Raji (cell line): ENCODE data around the gene OTOF.

Experiments
- POLR2A ChIP-seq: IDR thresholded peaks from 2 replicates; pipeline ENCODE4 v1.6.1; 2011; ENCODE audit warnings: low read depth, low read length, control low read depth; ENCODE audit not compliant: insufficient read depth

The OTOF gene

GRCh38 chr2:26488463-26489212 is 10.7 kb upstream of the OTOF start:
- no peak for TF ChIP-seq POLR2A

- no peak for TF ChIP-seq POLR2A
Measured at GRCh38 chr2:26487192-26487591, 9.3 kb upstream of the OTOF start.

DNA sequence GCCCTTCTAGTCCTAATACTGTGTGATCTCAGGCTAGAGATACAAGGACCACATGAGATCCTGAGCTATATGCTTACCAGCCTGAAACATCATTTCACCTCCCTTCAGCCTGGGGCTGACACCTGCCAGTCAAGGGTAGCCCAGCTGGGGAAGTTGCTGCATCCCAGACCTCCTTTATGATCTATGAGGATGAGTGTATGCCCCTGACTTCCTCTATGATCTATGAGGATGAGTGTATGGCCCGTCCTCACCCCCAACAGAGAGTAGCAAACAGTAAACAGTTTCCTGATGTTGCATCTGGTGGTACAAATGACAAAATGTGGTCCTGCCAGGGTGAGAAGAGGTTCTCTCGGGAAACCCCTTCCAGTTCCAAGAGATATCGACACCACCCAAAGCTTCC is 8.9 kb upstream of the OTOF start:
- TF ChIP-seq POLR2A: no peak

DNA sequence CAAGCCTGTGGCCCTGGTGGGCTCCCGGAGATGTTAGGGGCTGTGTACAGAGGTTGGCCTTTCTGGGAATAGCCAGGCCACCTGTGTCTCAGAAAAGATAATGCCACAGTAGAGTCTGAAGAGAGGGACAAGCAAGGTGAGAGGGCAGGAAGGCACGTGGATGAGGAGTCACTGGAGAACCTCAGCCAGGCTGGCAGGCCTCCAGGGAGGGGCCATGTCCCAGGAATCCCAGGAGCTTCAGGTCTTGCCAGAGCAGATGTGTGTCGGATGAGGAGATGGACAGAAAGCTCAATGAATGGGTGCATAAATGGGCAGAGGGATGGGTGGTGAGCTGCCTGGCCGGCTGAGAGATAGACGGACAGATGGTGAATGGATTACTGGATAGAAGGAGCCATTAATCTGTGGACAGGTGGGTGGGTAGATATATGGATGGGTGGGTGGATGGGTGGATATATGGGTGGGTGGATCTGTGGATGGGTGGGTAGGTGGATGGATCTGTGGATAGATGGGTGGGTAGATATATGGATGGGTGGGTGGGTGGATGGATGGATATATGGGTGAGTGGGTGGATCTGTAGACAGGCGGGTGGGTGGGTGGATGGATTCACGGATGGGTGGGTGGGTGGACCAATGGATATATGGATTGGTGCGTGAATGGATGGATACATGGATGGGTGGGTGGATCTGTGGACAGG is 7.9 kb upstream of the OTOF start:
- TF ChIP-seq POLR2A: no peak

- no peak for TF ChIP-seq POLR2A
Measured at GRCh38 chr2:26485099-26485498, 7.2 kb upstream of the OTOF start.

DNA sequence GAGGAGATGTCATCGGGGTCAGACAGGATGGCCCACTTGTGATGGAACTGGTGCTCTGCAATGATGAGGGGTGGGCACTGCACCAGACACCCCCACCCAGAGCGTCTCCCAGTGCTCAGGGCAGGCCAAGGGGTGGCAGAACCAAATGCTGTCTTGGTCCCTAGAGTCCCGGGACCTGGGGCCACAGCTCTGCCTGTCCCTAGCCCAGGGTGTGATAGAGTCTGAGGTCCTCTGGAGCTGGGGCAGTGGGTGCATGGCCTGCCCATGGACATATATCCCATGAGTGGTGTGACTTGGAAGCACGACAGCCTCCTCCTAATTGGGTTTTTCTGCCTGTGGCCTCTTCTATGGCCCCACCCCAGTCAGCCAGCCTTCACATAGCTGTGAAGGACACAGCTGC is 6.7 kb upstream of the OTOF start:
- no peak for TF ChIP-seq POLR2A

DNA sequence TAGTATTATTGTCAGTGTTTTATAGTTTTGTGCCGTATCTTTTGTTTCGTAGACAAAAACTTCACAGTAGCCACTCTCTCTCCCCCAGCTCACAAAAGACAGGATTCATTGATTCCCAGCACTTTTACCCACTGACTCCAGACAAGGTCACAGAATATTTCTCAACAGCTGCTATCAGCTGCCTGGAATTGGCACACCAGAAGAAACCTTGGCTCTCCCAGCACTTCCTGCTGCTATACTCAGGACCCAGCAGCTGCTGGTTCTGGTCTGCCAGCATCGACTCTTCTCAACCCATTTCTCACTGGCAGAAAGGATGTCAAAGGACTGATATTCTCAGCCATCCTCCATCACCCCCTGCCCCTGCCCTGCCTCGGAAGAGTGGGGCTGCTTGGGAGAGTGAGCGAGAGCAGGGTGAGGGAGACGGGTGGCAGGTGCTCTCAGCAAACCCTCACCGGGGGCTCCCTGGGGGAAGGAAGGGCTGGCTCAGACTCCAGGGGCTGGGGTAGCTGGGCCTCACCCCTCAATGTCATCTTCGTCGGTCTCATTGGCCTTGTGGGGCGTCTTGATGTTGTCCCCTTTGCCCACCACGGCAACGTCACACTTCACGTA is 6.1 kb upstream of the OTOF start:
- TF ChIP-seq POLR2A: no peak

GRCh38 chr2:26483516-26483915 is 5.6 kb upstream of the OTOF start:
- no peak for TF ChIP-seq POLR2A

DNA sequence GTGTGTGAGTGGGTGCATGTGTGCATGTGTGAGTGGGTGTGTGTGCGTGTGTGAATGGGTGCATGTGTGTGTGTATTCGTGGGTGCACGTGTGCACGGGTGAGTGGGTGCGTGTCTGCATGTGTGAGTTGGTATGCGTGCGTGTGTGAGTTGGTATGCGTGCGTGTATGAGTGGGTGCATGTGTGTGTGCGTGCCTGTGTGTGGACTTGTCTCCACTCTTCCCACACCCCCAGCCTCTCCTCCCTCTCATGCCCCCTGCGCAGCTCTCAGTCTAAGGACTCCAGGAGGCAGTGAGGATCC is 5.1 kb upstream of the OTOF start:
- no peak for TF ChIP-seq POLR2A

DNA sequence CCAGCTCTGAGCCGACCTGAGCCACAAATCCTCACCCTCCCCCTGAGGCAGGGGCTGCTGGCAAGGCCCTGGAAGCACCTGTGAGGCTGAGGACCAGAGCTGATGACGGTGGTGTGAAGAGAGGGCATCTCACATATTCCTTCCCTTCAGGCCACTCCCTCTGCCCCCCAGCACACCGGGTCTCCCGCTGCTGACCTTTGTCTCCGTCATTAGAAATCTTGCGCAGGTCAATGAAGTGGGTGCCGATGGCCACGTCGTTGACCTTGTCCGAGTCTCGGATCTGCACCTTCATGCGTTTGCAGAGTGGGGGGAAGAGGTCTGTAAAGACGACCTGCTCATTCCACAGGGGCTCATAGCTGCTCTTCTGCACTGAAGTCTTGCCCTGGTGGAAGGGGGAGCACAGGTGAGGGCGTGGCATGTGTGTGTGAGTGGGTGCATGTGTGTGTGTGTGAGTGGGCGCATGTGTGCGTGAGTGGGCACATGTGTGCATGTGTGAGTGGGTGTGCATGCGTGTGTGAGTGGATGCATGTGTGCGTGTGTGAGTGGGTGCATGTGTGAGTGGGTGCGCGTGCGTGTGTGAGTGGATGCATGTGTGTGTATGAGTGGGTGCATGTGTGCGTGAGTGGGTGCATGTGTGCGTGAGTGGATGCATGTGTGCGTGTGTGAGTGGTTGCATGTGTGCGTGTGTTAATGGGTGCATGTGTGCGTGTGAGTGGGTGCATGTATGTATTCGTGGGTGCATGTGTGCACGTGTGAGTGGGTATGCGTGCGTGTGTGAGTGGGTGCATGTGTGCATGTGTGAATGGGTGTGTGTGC is 4.5 kb upstream of the OTOF start:
- no peak for TF ChIP-seq POLR2A

- no peak for TF ChIP-seq POLR2A
Measured at GRCh38 chr2:26481706-26482105, 3.8 kb upstream of the OTOF start.

DNA sequence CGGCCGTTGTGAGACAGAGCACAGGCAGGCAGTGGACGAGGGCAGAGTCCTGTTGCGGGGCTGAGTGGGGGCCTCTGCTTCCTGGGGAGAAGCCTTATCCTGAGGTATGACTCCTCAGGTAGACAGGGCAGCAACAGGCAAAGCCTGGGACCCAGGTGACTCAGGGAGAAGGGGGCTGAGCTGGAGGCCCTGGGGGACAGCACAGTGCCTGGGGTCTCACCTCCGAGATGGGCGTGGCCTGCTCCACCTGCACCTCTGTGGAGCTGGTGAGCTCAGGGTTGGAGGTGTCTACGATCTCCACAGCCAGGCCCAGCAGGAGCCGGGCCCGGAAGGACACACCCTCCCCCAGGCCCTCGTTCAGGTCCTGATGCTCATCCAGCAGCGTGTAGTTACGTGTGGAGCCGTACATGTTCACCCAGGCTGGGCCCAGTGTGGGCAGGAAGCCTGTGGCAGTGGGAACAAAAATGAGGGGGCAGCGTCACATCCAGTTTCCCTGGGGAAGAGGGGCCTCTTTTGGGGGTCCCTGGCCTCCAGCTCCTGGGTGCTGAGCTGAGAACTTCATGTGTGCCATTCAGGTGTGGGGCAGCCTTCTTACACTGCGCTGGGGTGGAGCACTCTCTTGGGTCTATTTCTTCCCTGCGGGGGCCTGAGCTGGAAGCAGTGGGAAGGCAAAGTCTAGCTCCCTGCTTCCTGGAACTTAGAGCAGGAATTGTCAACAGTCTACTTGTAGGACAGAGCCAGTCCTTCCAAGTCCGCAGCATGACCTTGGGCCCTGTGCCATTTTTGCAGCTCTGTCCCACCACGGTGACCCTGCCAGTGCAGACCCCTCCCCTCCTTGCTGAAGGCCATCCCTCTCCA is 2.9 kb upstream of the OTOF start:
- no peak for TF ChIP-seq POLR2A

GRCh38 chr2:26479789-26480565 is 2.1 kb upstream of the OTOF start:
- no peak for TF ChIP-seq POLR2A
